NCI-H345 treated with DMSO at 0.1 percent for 48 hours (cell line): ENCODE data around the gene EARS2.
A peak's percentile ranks its signal among the peaks of the same experiment; 100 is the strongest.
"Not testable (repeated sequence)": the region's sequence is repeated elsewhere in the genome, so short reads cannot be mapped to it uniquely, and the experiment has no call there.

Experiments used
- DNase-seq: peaks from one replicate; lab custom pipeline; 2025; ENCODE audit not compliant: unreplicated experiment; lab: John Stamatoyannopoulos, UW

Gene EARS2

GRCh38 chr16:23556881-23557778, at the start of gene EARS2, which contains the start of gene UBFD1:
EARS2 (minus strand) TSS chr16:23557350; CDS start chr16:23557343, 7 bp downstream.
UBFD1 (plus strand) TSS chr16:23557727; CDS start chr16:23557743, 16 bp downstream.
- peak; percentile 94 for DNase-seq

GRCh38 chr16:23597003-23597756, 40.0 kb upstream of the EARS2 start:
- DNase-seq: no peak

- peak; percentile 75 for DNase-seq
Measured at GRCh38 chr16:23595951-23596720, 39.0 kb upstream of the EARS2 start, which contains the start of gene NDUFAB1. NDUFAB1 (minus strand) TSS chr16:23596316; CDS start chr16:23596290, 26 bp downstream.

- no peak for DNase-seq
Measured at GRCh38 chr16:23595246-23595950, 38.2 kb upstream of the EARS2 start.

GRCh38 chr16:23594186-23594585, 37.0 kb upstream of the EARS2 start:
- DNase-seq: no peak

GRCh38 chr16:23590181-23590580, 33.0 kb upstream of the EARS2 start:
- DNase-seq: no peak

GRCh38 chr16:23587726-23588125, 30.6 kb upstream of the EARS2 start:
- no peak for DNase-seq

- DNase-seq: no peak
Measured at GRCh38 chr16:23584186-23585076, 27.3 kb upstream of the EARS2 start.

- not testable (repeated sequence) for DNase-seq
Measured at GRCh38 chr16:23583271-23583670, 26.1 kb upstream of the EARS2 start.

- DNase-seq: no peak
Measured at GRCh38 chr16:23581764-23582163, 24.6 kb upstream of the EARS2 start.

- no peak for DNase-seq
Measured at GRCh38 chr16:23580391-23580790, 23.2 kb upstream of the EARS2 start.

- DNase-seq: no peak
Measured at GRCh38 chr16:23579371-23579770, 22.2 kb upstream of the EARS2 start.

GRCh38 chr16:23578101-23578830, 21.1 kb upstream of the EARS2 start:
- no peak for DNase-seq

- no peak for DNase-seq
Measured at GRCh38 chr16:23577493-23577892, 20.3 kb upstream of the EARS2 start.

- no peak for DNase-seq
Measured at GRCh38 chr16:23575834-23576233, 18.7 kb upstream of the EARS2 start.

- no peak for DNase-seq
Measured at GRCh38 chr16:23573817-23574216, 16.7 kb upstream of the EARS2 start.

GRCh38 chr16:23572394-23572793, 15.2 kb upstream of the EARS2 start:
- DNase-seq: no peak

- DNase-seq: no peak
Measured at GRCh38 chr16:23571895-23572294, 14.7 kb upstream of the EARS2 start.
